ENCODE results near the gene FRS3.

DNA sequence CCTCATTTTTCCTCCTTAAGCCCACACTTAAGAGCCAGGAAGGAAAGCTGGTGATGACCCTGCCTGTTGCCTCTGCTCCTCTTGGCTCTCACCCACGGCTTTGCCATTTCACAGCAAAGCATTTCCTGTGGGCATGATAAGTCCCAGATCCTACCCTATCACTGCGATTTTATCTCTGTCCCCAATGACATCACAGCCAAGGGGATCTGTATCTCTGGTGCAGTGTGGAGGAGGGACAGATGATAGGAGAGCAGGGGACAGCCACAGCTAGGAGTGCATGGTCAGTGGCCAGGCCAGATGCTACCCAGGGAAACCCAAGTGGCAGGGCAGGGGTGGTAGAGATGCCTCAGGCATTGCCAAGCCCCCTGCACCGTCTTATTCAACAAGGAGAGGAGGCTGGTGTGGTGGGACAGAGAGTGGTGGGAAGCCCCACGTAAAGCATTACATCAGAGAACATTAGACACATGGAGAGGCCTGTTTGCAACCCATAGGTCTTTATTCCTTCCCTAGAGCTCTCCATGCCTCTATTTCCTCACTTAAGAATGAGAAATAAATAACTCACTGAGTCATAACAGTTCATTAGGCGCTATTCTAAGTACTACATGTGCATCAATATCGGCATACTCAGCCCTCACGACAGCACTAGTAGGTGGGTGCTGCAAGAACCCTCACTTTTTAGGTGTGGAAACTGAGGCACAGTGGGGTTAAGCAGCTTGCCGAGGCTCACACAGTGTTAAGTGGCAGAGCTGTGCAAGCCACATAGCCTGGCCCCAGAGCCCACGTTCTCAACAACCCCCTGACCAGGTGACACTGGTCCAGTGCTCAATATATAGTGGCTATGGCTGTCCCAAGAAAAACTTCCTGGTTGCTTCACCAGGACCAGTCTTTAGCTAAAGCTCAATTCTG is 48.9 kb downstream of the FRS3 start:
- no peak for TF ChIP-seq POLR2A (IDR thresholded peaks at IDR 0.05)
- TF ChIP-seq, protein P1, sequence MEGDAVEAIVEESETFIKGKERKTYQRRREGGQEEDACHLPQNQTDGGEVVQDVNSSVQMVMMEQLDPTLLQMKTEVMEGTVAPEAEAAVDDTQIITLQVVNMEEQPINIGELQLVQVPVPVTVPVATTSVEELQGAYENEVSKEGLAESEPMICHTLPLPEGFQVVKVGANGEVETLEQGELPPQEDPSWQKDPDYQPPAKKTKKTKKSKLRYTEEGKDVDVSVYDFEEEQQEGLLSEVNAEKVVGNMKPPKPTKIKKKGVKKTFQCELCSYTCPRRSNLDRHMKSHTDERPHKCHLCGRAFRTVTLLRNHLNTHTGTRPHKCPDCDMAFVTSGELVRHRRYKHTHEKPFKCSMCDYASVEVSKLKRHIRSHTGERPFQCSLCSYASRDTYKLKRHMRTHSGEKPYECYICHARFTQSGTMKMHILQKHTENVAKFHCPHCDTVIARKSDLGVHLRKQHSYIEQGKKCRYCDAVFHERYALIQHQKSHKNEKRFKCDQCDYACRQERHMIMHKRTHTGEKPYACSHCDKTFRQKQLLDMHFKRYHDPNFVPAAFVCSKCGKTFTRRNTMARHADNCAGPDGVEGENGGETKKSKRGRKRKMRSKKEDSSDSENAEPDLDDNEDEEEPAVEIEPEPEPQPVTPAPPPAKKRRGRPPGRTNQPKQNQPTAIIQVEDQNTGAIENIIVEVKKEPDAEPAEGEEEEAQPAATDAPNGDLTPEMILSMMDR (IDR thresholded peaks at IDR 0.05): no peak
- no peak for TF ChIP-seq POLR2AphosphoS5 (IDR thresholded peaks at IDR 0.05)
- TF ChIP-seq EP300 (IDR thresholded peaks at IDR 0.05): no peak
